Kidney (tissue), 14 donors: ENCODE results near the gene DNAL4. TPM values are rescaled to one million over a fixed set of nuclear protein-coding genes. Genes with fewer than 3 reads are reported as not detected.

Experiments used
- DNase-seq, 5 donors: peaks; one replicate each; pipeline ENCODE4 v3.0.0-alpha.2; 2013 to 2020
- FAIRE-seq: peaks from 2 replicates; lab custom pipeline; 2012; peaks lifted over from hg19 to GRCh38; lab: Jason Lieb, UNC
- H3K27ac ChIP-seq, 2 donors: one replicate each; pipeline ENCODE4 v1.7.0; 2013; ENCODE audit warnings: low read depth in 2 of 2, low read length in 2 of 2, inconsistent platforms in 1 of 2
- H3K27me3 ChIP-seq: one replicate; pipeline ENCODE4 v1.7.1; 2013; ENCODE audit warnings: low read length, inconsistent platforms; ENCODE audit not compliant: control insufficient read depth, insufficient read depth
- H3K36me3 ChIP-seq, 3 donors: one replicate each; pipeline versions ENCODE4 v1.7.0 to v1.7.1; 2013; ENCODE audit warnings: low read length in 3 of 3, control low read depth in 1 of 3, inconsistent platforms in 1 of 3; ENCODE audit not compliant: insufficient read depth in 3 of 3, control insufficient read depth in 2 of 3
- H3K4me1 ChIP-seq, 3 donors: one replicate each; pipeline versions ENCODE4 v1.7.0 to v1.7.1; 2013; ENCODE audit warnings: low read length in 3 of 3, inconsistent platforms in 1 of 3, low read depth in 1 of 3; ENCODE audit not compliant: control insufficient read depth in 2 of 3, insufficient read depth in 2 of 3
- H3K4me3 ChIP-seq, 3 donors: one replicate each; pipeline versions ENCODE4 v1.7.0 to v1.8.1; 2013; ENCODE audit warnings: low read length in 3 of 3, control low read depth in 1 of 3, inconsistent platforms in 1 of 3
- H3K9ac ChIP-seq, 3 donors: one replicate each; pipeline versions ENCODE4 v1.7.0 to v1.7.1; 2013; ENCODE audit warnings: low read length in 3 of 3, control low read depth in 1 of 3, inconsistent platforms in 1 of 3
- H3K9me3 ChIP-seq, 3 donors: one replicate each; pipeline versions ENCODE4 v1.7.0 to v1.7.1; 2013; ENCODE audit warnings: low read length in 3 of 3, control low read depth in 1 of 3, inconsistent platforms in 1 of 3; ENCODE audit not compliant: control insufficient read depth in 2 of 3, insufficient read depth in 1 of 3
- intact Hi-C: fragments of 100-400 bp; cut with DNase I; formaldehyde crosslinking; loops from one replicate; pipeline ENCODE4 v1.11.1; 2022
- polyA plus RNA-seq: library from polyadenylated mRNA; stranded (reverse); fragments of 350-450 nt; fragmentation: Illumina TruSeq; extraction: RNeasy Lipid Tissue Mini Kit (QIAGEN cat#74804); gene quantifications from one replicate; pipeline ENCODE4 v1.2.3, GENCODE V29; 2014; ENCODE audit warnings: low read depth, low replicate concordance; ENCODE audit not compliant: insufficient read depth
- total RNA-seq: library from RNA; stranded (reverse); fragmentation: NEBNext Ultra II Directional; extraction: Animal tissue kit (Norgen Biotek cat#: 25700); gene quantifications from one replicate; pipeline ENCODE4 v1.2.1, GENCODE V29; 2021
- TF ChIP-seq, protein P1 (sequence below): IDR thresholded peaks from 3 replicates; pipeline ENCODE4 v1.5.1; 2012; ENCODE audit warnings: mild to moderate bottlenecking, moderate library complexity, borderline replicate concordance; ENCODE audit not compliant: insufficient read depth; ENCODE audit errors: extremely low read depth
- donor health status: control.
- donor health status: control.
- donor health status: control.
- donor health status: control.
- donor health status: control.
- donor health status: DM: yes; HTN: yes; CAD: no.
- donor health status: Normal renal cell carcinoma (clear cell type).

The DNAL4 gene
- total and polyA plus RNA-seq, 2 donors from 2014 or later, result 26.5 to 39.7 TPM

DNA sequence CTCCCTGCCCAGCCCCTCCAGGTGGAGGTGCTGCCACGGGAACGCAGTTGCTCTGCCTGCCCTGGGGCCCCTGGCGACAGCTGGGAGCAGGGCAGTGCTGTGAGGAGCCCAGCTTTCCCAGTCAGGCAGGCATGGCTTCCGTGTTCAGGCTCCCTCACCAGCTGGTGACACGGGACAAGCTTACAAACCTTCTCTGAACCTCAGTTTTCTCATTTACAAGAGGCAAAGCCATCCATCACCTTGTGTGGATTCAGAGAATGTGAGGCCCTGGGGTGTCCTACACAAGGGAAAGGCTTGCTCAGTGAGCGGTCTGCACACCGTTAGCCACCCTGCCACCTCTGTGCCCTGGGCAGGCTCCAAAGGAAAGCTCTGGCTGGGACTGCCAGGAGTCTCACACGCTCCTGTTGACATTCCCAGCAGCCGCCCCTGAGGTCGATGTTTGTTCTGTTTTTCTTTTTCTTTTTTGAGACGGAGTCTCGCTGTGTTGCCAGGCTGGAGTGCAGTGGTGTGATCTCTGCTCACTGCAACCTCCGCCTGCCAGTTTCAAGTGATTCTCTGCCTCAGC lies 61.6 kb downstream of the DNAL4 start:
- no peak overlapping the region for H3K9ac ChIP-seq
- no peaks in the 10 kb centered on the region for H3K9me3 ChIP-seq
- DNase-seq, result peak in 2 of 5 donors; percentile 24 to 69
- peaks cover 0 to 18% (median 12%) of the 10 kb centered on the region in 3 donors for H3K4me1 ChIP-seq
- FAIRE-seq, result no peak
- H3K4me3 ChIP-seq, result no peak overlapping the region
- TF ChIP-seq, protein P1, sequence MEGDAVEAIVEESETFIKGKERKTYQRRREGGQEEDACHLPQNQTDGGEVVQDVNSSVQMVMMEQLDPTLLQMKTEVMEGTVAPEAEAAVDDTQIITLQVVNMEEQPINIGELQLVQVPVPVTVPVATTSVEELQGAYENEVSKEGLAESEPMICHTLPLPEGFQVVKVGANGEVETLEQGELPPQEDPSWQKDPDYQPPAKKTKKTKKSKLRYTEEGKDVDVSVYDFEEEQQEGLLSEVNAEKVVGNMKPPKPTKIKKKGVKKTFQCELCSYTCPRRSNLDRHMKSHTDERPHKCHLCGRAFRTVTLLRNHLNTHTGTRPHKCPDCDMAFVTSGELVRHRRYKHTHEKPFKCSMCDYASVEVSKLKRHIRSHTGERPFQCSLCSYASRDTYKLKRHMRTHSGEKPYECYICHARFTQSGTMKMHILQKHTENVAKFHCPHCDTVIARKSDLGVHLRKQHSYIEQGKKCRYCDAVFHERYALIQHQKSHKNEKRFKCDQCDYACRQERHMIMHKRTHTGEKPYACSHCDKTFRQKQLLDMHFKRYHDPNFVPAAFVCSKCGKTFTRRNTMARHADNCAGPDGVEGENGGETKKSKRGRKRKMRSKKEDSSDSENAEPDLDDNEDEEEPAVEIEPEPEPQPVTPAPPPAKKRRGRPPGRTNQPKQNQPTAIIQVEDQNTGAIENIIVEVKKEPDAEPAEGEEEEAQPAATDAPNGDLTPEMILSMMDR, result no peak
- H3K27me3 ChIP-seq, result no peaks in the 10 kb centered on the region
- peaks cover 0 to 48% (median 37%) of the 10 kb centered on the region in 3 donors for H3K36me3 ChIP-seq
- no peak overlapping the region for H3K27ac ChIP-seq
- intact Hi-C loops, result no loop called here

DNA sequence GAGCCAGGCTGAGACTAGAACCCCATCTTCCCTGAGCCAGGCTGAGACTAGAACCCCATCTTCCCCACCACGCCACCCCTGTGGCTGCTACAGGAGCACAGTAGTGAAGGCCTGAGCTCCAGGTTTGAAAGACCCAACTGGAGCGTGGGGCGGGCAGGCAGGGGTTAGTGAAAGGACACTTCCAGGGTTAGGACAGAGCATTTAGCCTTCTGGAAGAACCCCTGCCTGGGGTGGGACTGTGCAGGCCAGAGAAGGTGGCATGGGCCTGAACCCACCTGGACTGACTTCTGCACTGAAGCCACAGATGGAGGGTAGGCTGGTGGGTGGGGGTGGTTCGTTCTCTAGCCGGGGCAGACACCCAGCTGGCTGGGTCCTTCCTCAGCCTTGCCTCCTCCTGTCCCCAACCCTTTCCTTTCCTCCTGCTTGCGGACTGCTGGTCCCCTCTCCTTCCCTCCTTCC lies 62.2 kb downstream of the DNAL4 start:
- no peak for FAIRE-seq
- no peak overlapping the region for H3K9ac ChIP-seq
- H3K4me1 ChIP-seq, result peaks cover 0 to 18% (median 12%) of the 10 kb centered on the region in 3 donors
- no peak overlapping the region for H3K27ac ChIP-seq
- peak in 2 of 5 donors; percentile 31 to 38 for DNase-seq
- no peak overlapping the region for H3K4me3 ChIP-seq
- intact Hi-C loops, result no loop called here
- H3K9me3 ChIP-seq, result no peaks in the 10 kb centered on the region
- TF ChIP-seq, protein P1, result no peak
- peaks cover under 1 to 49% (median 41%) of the 10 kb centered on the region in 3 donors for H3K36me3 ChIP-seq
- no peaks in the 10 kb centered on the region for H3K27me3 ChIP-seq

DNA sequence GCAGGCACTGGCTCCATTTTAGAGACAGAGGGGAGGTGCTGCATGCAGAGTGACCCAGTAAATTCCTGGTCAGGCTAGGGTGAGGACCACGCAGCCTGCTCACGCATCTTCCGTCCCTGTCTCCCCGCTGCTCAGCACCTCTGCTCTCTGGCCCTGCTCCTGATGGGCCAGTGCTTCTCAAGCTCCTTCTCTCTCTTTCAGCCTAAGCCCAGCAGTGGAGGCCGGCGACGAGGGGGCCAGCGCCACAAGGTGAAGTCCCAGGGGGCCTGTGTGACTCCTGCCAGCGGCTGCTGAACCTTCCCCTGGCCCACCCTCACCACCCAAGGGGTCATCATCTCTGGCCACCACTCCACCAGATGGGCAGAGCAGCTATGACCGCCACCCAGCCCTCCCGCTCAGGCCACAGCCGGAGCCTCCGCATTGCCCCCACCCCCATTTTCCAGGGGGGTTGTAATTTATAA lies 63.5 kb downstream of the DNAL4 start:
- no peak overlapping the region for H3K4me3 ChIP-seq
- H3K9ac ChIP-seq, result no peak overlapping the region
- peaks cover 0 to 18% (median 12%) of the 10 kb centered on the region in 3 donors for H3K4me1 ChIP-seq
- H3K36me3 ChIP-seq, result peaks cover 8 to 49% (median 40%) of the 10 kb centered on the region in 3 donors
- FAIRE-seq, result no peak
- H3K9me3 ChIP-seq, result no peaks in the 10 kb centered on the region
- TF ChIP-seq, protein P1, result no peak
- peak in 2 of 5 donors; percentile 18 to 45 for DNase-seq
- H3K27ac ChIP-seq, result no peak overlapping the region
- intact Hi-C loops, result no loop called here
- H3K27me3 ChIP-seq, result no peaks in the 10 kb centered on the region
